Fibroblast of lung (primary cell): ENCODE data around the gene KIAA0753. TPM values are rescaled to one million over a fixed set of nuclear protein-coding genes. Genes with fewer than 3 reads are reported as not detected.

Source experiments
- DNase-seq, 2 donors: peaks; one replicate each; pipeline versions ENCODE4 v3.0.0 to v3.0.0-alpha.2; 2010; ENCODE audit warnings: low read depth in 2 of 2
- H2AFZ ChIP-seq: 2 replicates; pipeline ENCODE4 v1.5.1; 2012; ENCODE audit warnings: low read length, control low read depth, inconsistent platforms
- H3K27ac ChIP-seq: 2 replicates; pipeline ENCODE4 v1.5.1; 2011; ENCODE audit warnings: low read length, control low read depth; ENCODE audit not compliant: insufficient read depth
- H3K27me3 ChIP-seq: 2 replicates; pipeline ENCODE4 v1.5.1; 2011; ENCODE audit warnings: mild to moderate bottlenecking, low read length; ENCODE audit not compliant: control insufficient read depth, insufficient read depth
- H3K36me3 ChIP-seq: 2 replicates; pipeline ENCODE4 v1.5.1; 2011; ENCODE audit warnings: low read length; ENCODE audit not compliant: control insufficient read depth, insufficient read depth
- H3K4me1 ChIP-seq: 2 replicates; pipeline ENCODE4 v1.5.1; 2011; ENCODE audit warnings: low read length; ENCODE audit not compliant: control insufficient read depth, insufficient read depth; ENCODE audit errors: extremely low read depth
- H3K4me2 ChIP-seq: 2 replicates; pipeline ENCODE4 v1.5.1; 2011; ENCODE audit warnings: low read length, control low read depth; ENCODE audit not compliant: insufficient read depth; ENCODE audit errors: extremely low read depth
- H3K4me3 ChIP-seq, 4 experiments: fragments of 200-600 bp in 1 of 4; sonication (generic) in 1 of 4; replicated peaks in 1 of 4; 2 replicates each; pipeline ENCODE4 v1.5.1; 2011 to 2016; ENCODE audit warnings: low read length in 4 of 4, low read depth in 3 of 4, mild to moderate bottlenecking in 3 of 4, control low read depth in 2 of 4, inconsistent platforms in 1 of 4, mixed read lengths in 1 of 4; ENCODE audit not compliant: insufficient read depth in 1 of 4; ENCODE audit errors: control extremely low read depth in 1 of 4
- H3K79me2 ChIP-seq: 2 replicates; pipeline ENCODE4 v1.5.1; 2012; ENCODE audit warnings: mild to moderate bottlenecking, low read length, inconsistent platforms; ENCODE audit not compliant: control insufficient read depth, insufficient read depth
- H3K9ac ChIP-seq: 2 replicates; pipeline ENCODE4 v1.5.1; 2011; ENCODE audit warnings: mild to moderate bottlenecking, low read length, control low read depth; ENCODE audit not compliant: insufficient read depth
- H3K9me3 ChIP-seq: 2 replicates; pipeline ENCODE4 v1.5.1; 2012; ENCODE audit warnings: low read depth, low read length; ENCODE audit not compliant: control insufficient read depth, insufficient read depth
- H4K20me1 ChIP-seq: 2 replicates; pipeline ENCODE4 v1.5.1; 2011; ENCODE audit warnings: low read length; ENCODE audit not compliant: control insufficient read depth, insufficient read depth; ENCODE audit errors: extremely low read depth
- EZH2 ChIP-seq: IDR thresholded peaks from 2 replicates; pipeline ENCODE4 v1.5.1; 2012; ENCODE audit warnings: low read length, control low read depth, mild to moderate bottlenecking; ENCODE audit errors: missing control alignments
- polyA plus RNA-seq, 2 donors: library from polyadenylated mRNA; depleted of rRNA in 1 of 2; stranded (reverse) in 1 of 2; unstranded in 1 of 2; fragments of >200 nt; gene quantifications; 2 replicates each; pipeline ENCODE4 v1.2.1, GENCODE V29; 2011 to 2012; ENCODE audit warnings: missing spikeins in 1 of 2
- total RNA-seq: library from RNA; depleted of rRNA; stranded (reverse); fragments of >200 nt; gene quantifications from 2 replicates; pipeline ENCODE4 v1.2.1, GENCODE V29; 2014
- TF ChIP-seq, protein P1 (sequence below), 2 donors: IDR thresholded peaks in 1 of 2; conservative IDR thresholded peaks in 1 of 2; 1 replicate in 1 of 2; 2 replicates in 1 of 2; pipeline ENCODE4 v1.5.1; 2011 to 2012; ENCODE audit warnings: low read length in 2 of 2, control low read depth in 1 of 2, inconsistent platforms in 1 of 2, low read depth in 1 of 2, mild to moderate bottlenecking in 1 of 2

Gene KIAA0753
- total and polyA plus RNA-seq, 2 donors (not counting 1 experiment from before 2014, with no cell fraction given), result 5.8 to 12.9 TPM

GRCh38 chr17:6580625-6581024 lies 59.9 kb downstream of the KIAA0753 start:
- Histone ChIP-seq H3K79me2 (no peaks in the 10 kb centered on the region), H3K27ac (no peak overlapping the region), H4K20me1 (no peaks in the 10 kb centered on the region), H3K4me2 (no peak overlapping the region), H3K9me3 (no peaks in the 10 kb centered on the region), H3K4me3 (no peak overlapping the region), H3K4me1 (peaks cover 1% of the 10 kb centered on the region), H3K9ac (no peak overlapping the region), H2AFZ (no peak overlapping the region), H3K36me3 (peaks cover 2% of the 10 kb centered on the region), H3K27me3 (no peaks in the 10 kb centered on the region)
- TF ChIP-seq EZH2, result no peak
- DNase-seq, result no peak

GRCh38 chr17:6578491-6578890 lies 62.0 kb downstream of the KIAA0753 start:
- H3K36me3 ChIP-seq, result peaks cover 2% of the 10 kb centered on the region
- no peaks in the 10 kb centered on the region for H3K9me3 ChIP-seq
- no peaks in the 10 kb centered on the region for H3K27me3 ChIP-seq
- H4K20me1 ChIP-seq, result no peaks in the 10 kb centered on the region
- peaks cover 13% of the 10 kb centered on the region for H3K4me1 ChIP-seq
- H3K9ac ChIP-seq, result no peak overlapping the region
- no peaks in the 10 kb centered on the region for H3K79me2 ChIP-seq
- no peak overlapping the region for H3K4me3 ChIP-seq
- no peak overlapping the region for H3K27ac ChIP-seq
- H2AFZ ChIP-seq, result no peak overlapping the region
- no peak overlapping the region for H3K4me2 ChIP-seq
- no peak for DNase-seq
- no peak for TF ChIP-seq EZH2
- TF ChIP-seq, protein P1, sequence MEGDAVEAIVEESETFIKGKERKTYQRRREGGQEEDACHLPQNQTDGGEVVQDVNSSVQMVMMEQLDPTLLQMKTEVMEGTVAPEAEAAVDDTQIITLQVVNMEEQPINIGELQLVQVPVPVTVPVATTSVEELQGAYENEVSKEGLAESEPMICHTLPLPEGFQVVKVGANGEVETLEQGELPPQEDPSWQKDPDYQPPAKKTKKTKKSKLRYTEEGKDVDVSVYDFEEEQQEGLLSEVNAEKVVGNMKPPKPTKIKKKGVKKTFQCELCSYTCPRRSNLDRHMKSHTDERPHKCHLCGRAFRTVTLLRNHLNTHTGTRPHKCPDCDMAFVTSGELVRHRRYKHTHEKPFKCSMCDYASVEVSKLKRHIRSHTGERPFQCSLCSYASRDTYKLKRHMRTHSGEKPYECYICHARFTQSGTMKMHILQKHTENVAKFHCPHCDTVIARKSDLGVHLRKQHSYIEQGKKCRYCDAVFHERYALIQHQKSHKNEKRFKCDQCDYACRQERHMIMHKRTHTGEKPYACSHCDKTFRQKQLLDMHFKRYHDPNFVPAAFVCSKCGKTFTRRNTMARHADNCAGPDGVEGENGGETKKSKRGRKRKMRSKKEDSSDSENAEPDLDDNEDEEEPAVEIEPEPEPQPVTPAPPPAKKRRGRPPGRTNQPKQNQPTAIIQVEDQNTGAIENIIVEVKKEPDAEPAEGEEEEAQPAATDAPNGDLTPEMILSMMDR (conservative IDR thresholded peaks at IDR 0.05 in 1 of 2, IDR thresholded peaks at IDR 0.05 in 1 of 2; ENCODE audit: low read depth in 1 of 2, low read length in 2 of 2), result no peak

- TF ChIP-seq, protein P1 (conservative IDR thresholded peaks at IDR 0.05 in 1 of 2, IDR thresholded peaks at IDR 0.05 in 1 of 2; ENCODE audit: low read depth in 1 of 2, low read length in 2 of 2), result no peak
- no peak for TF ChIP-seq EZH2
- Histone ChIP-seq H3K4me2 (no peak overlapping the region), H3K79me2 (no peaks in the 10 kb centered on the region), H3K4me3 (no peak overlapping the region), H3K9ac (no peak overlapping the region), H3K9me3 (no peaks in the 10 kb centered on the region), H3K4me1 (peaks cover 13% of the 10 kb centered on the region), H3K27me3 (no peaks in the 10 kb centered on the region), H4K20me1 (no peaks in the 10 kb centered on the region), H3K27ac (no peak overlapping the region), H3K36me3 (no peaks in the 10 kb centered on the region), H2AFZ (no peak overlapping the region)
- no peak for DNase-seq
Measured at GRCh38 chr17:6577686-6578263, 62.7 kb downstream of the KIAA0753 start.
